OCI-LY1 (cell line): ENCODE results near the gene MEIS1.
"Not testable (repeated sequence)": the region's sequence is repeated elsewhere in the genome, so short reads cannot be mapped to it uniquely, and the experiment has no call there.

Source experiments
- H2AFZ ChIP-seq: fragments of 200-600 bp; sonication (generic), shearing (Covaris generic); 2 replicates; pipeline ENCODE4 v1.6.0; 2014; ENCODE audit warnings: antibody characterized with exemption, mild to moderate bottlenecking, low read length
- H3F3A ChIP-seq: fragments of 200-600 bp; sonication (generic), shearing (Covaris generic); 2 replicates; pipeline ENCODE4 v1.6.0; 2014; ENCODE audit warnings: mild to moderate bottlenecking, antibody characterized with exemption, low read length, moderate library complexity; ENCODE audit not compliant: insufficient read depth
- H3K27ac ChIP-seq: fragments of 200-600 bp; sonication (generic); 2 replicates; pipeline ENCODE4 v1.5.1; 2014; ENCODE audit warnings: low read length, mixed run types, mild to moderate bottlenecking, low read depth; ENCODE audit not compliant: poor library complexity, severe bottlenecking
- H3K27me3 ChIP-seq: fragments of 200-600 bp; sonication (generic); 2 replicates; pipeline ENCODE4 v1.6.0; 2014; ENCODE audit warnings: antibody characterized with exemption, mild to moderate bottlenecking, low read length, moderate library complexity; ENCODE audit not compliant: insufficient read depth
- H3K36me3 ChIP-seq: fragments of 200-600 bp; sonication (generic); 2 replicates; pipeline ENCODE4 v1.6.1; 2014; ENCODE audit warnings: mild to moderate bottlenecking, antibody characterized with exemption, low read length, moderate library complexity, mixed read lengths; ENCODE audit not compliant: insufficient read depth
- H3K4me1 ChIP-seq: fragments of 200-600 bp; sonication (generic); 2 replicates; pipeline ENCODE4 v1.5.1; 2014; ENCODE audit warnings: mild to moderate bottlenecking, low read length, moderate library complexity; ENCODE audit not compliant: insufficient read depth, severe bottlenecking
- H3K4me2 ChIP-seq: fragments of 200-600 bp; sonication (generic), shearing (Covaris generic); 2 replicates; pipeline ENCODE4 v1.6.1; 2014; ENCODE audit warnings: low read length
- H3K4me3 ChIP-seq: fragments of 200-600 bp; sonication (generic); 2 replicates; pipeline ENCODE4 v1.5.1; 2014; ENCODE audit warnings: low read length, low read depth, mild to moderate bottlenecking, mixed read lengths; ENCODE audit not compliant: poor library complexity, severe bottlenecking
- H3K79me2 ChIP-seq: fragments of 200-600 bp; shearing (Covaris generic); 2 replicates; pipeline ENCODE4 v1.6.1; 2016; ENCODE audit warnings: mixed run types, low read length, mixed read lengths; ENCODE audit not compliant: insufficient read depth
- H3K9ac ChIP-seq: fragments of 200-600 bp; sonication (generic), shearing (Covaris generic); 2 replicates; pipeline ENCODE4 v1.6.1; 2014; ENCODE audit warnings: mild to moderate bottlenecking, low read length, mixed read lengths
- H3K9me2 ChIP-seq: fragments of 200-600 bp; sonication (generic), shearing (Covaris generic); 2 replicates; pipeline ENCODE4 v1.6.1; 2014; ENCODE audit warnings: low read depth, mild to moderate bottlenecking, low read length, mixed read lengths
- H3K9me3 ChIP-seq: fragments of 200-600 bp; shearing (Covaris generic); 2 replicates; pipeline ENCODE4 v1.6.1; 2014; ENCODE audit warnings: low read length, mixed read lengths
- H4K20me1 ChIP-seq: fragments of 200-600 bp; sonication (generic), shearing (Covaris generic); 2 replicates; pipeline ENCODE4 v1.6.0; 2016; ENCODE audit warnings: mild to moderate bottlenecking, low read length; ENCODE audit not compliant: insufficient read depth
- CTCF ChIP-seq: fragments of 200-600 bp; sonication (generic), shearing (Covaris generic); IDR thresholded peaks from 2 replicates; pipeline ENCODE4 v1.5.1; 2017; ENCODE audit warnings: mild to moderate bottlenecking, antibody characterized with exemption, low read length, moderate library complexity, mixed read lengths
- EZH2 ChIP-seq: fragments of 200-600 bp; sonication (generic), shearing (Covaris generic); IDR thresholded peaks from 2 replicates; pipeline ENCODE4 v1.8.0; 2017; ENCODE audit warnings: borderline replicate concordance, mixed run types, mild to moderate bottlenecking, antibody characterized with exemption, low read length, moderate library complexity, mixed read lengths

The MEIS1 gene

GRCh38 chr2:66390152-66390551 is 44.8 kb upstream of the MEIS1 start:
- Histone ChIP-seq H3K36me3 (no peaks in the 10 kb centered on the region), H3K9me3 (no peaks in the 10 kb centered on the region), H3K27me3 (no peaks in the 10 kb centered on the region), H3F3A (no peaks in the 10 kb centered on the region), H3K4me1 (no peaks in the 10 kb centered on the region), H3K9ac (no peak overlapping the region), H4K20me1 (no peaks in the 10 kb centered on the region), H3K27ac (no peak overlapping the region), H3K4me2 (no peak overlapping the region), H3K4me3 (no peak overlapping the region), H3K9me2 (no peaks in the 10 kb centered on the region), H2AFZ (no peak overlapping the region), H3K79me2 (no peaks in the 10 kb centered on the region)
- TF ChIP-seq EZH2 (no peak), CTCF (no peak)

- H3K27me3 ChIP-seq = no peaks in the 10 kb centered on the region
- no peaks in the 10 kb centered on the region for H3K36me3 ChIP-seq
- TF ChIP-seq CTCF = no peak
- TF ChIP-seq EZH2 = no peak
- H3K4me2 ChIP-seq = no peak overlapping the region
- H4K20me1 ChIP-seq = no peaks in the 10 kb centered on the region
- no peaks in the 10 kb centered on the region for H3K9me3 ChIP-seq
- no peaks in the 10 kb centered on the region for H3K79me2 ChIP-seq
- H3K4me1 ChIP-seq = no peaks in the 10 kb centered on the region
- H3F3A ChIP-seq = no peaks in the 10 kb centered on the region
- H2AFZ ChIP-seq = no peak overlapping the region
- no peak overlapping the region for H3K27ac ChIP-seq
- H3K4me3 ChIP-seq = no peak overlapping the region
- no peak overlapping the region for H3K9ac ChIP-seq
- H3K9me2 ChIP-seq = no peaks in the 10 kb centered on the region
These were observed 44.1 kb upstream of the MEIS1 start for GRCh38 chr2:66390811-66391210.

GRCh38 chr2:66391240-66391639 is 43.7 kb upstream of the MEIS1 start:
- H3K36me3 ChIP-seq, H4K20me1 ChIP-seq, H3K27ac ChIP-seq, H3K27me3 ChIP-seq, H2AFZ ChIP-seq, H3K4me3 ChIP-seq, H3K79me2 ChIP-seq, H3K4me1 ChIP-seq, H3K9ac ChIP-seq, H3K9me3 ChIP-seq, H3K4me2 ChIP-seq, H3F3A ChIP-seq, H3K9me2 ChIP-seq: not testable (repeated sequence)

GRCh38 chr2:66405473-66405872 is 29.5 kb upstream of the MEIS1 start:
- H3K9me3 ChIP-seq = no peaks in the 10 kb centered on the region
- TF ChIP-seq EZH2 (no peak), CTCF (no peak)
- H4K20me1 ChIP-seq = no peaks in the 10 kb centered on the region
- H3K27ac ChIP-seq = no peak overlapping the region
- H3K4me2 ChIP-seq = no peak overlapping the region
- no peaks in the 10 kb centered on the region for H3K4me1 ChIP-seq
- H3K4me3 ChIP-seq = no peak overlapping the region
- no peaks in the 10 kb centered on the region for H3K79me2 ChIP-seq
- no peaks in the 10 kb centered on the region for H3K9me2 ChIP-seq
- no peak overlapping the region for H3K9ac ChIP-seq
- H3K27me3 ChIP-seq = no peaks in the 10 kb centered on the region
- H2AFZ ChIP-seq = no peak overlapping the region
- H3K36me3 ChIP-seq = no peaks in the 10 kb centered on the region
- no peaks in the 10 kb centered on the region for H3F3A ChIP-seq
